Osteoblast (primary cell): ENCODE data around the gene DCLK2. TPM values are rescaled to one million over a fixed set of nuclear protein-coding genes. Genes with fewer than 3 reads are reported as not detected.

Experiments
- DNase-seq: peaks from one replicate; pipeline ENCODE4 v3.0.0; 2011; ENCODE audit warnings: low spot score, mixed read lengths; ENCODE audit not compliant: insufficient read length; ENCODE audit errors: missing footprints
- H2AFZ ChIP-seq: 2 replicates; pipeline ENCODE4 v1.6.0; 2011; ENCODE audit warnings: mild to moderate bottlenecking, low read length
- H3K27ac ChIP-seq: 2 replicates; pipeline ENCODE4 v1.5.1; 2011; ENCODE audit warnings: mild to moderate bottlenecking, low read depth, low read length, moderate library complexity
- H3K27me3 ChIP-seq: 2 replicates; pipeline ENCODE4 v1.6.0; 2012; ENCODE audit warnings: mild to moderate bottlenecking, control low read depth, inconsistent platforms, low read length, moderate library complexity; ENCODE audit not compliant: insufficient read depth
- H3K36me3 ChIP-seq: 2 replicates; pipeline ENCODE4 v1.5.1; 2011; ENCODE audit warnings: mild to moderate bottlenecking, low read length, control low read depth, moderate library complexity; ENCODE audit not compliant: insufficient read depth
- H3K4me1 ChIP-seq: 2 replicates; pipeline ENCODE4 v1.5.1; 2011; ENCODE audit warnings: mild to moderate bottlenecking, low read length, control low read depth, moderate library complexity; ENCODE audit not compliant: insufficient read depth
- H3K4me2 ChIP-seq: 2 replicates; pipeline ENCODE4 v1.6.0; 2011; ENCODE audit warnings: mild to moderate bottlenecking, low read length; ENCODE audit not compliant: insufficient read depth
- H3K4me3 ChIP-seq: fragments of 200-600 bp; sonication (generic); 3 replicates; pipeline ENCODE4 v1.5.1; 2012; ENCODE audit warnings: mild to moderate bottlenecking, low read length, inconsistent platforms; ENCODE audit not compliant: insufficient read depth
- H3K79me2 ChIP-seq: 2 replicates; pipeline ENCODE4 v1.6.0; 2012; ENCODE audit warnings: mild to moderate bottlenecking, low read length, control low read depth, inconsistent platforms; ENCODE audit not compliant: insufficient read depth
- H3K9me3 ChIP-seq: 2 replicates; pipeline ENCODE4 v1.5.1; 2011; ENCODE audit warnings: low read depth, low read length, control low read depth
- H4K20me1 ChIP-seq: 2 replicates; pipeline ENCODE4 v1.6.0; 2012; ENCODE audit warnings: mild to moderate bottlenecking, low read length, control low read depth; ENCODE audit not compliant: insufficient read depth
- CTCF ChIP-seq: IDR thresholded peaks from 2 replicates; pipeline ENCODE4 v1.5.1; 2011; ENCODE audit warnings: mild to moderate bottlenecking, low read depth, low read length, moderate library complexity; ENCODE audit errors: extremely low read depth
- total RNA-seq: library from RNA; depleted of rRNA; stranded (reverse); fragments of >200 nt; gene quantifications from 2 replicates; pipeline ENCODE4 v1.2.3, GENCODE V29; 2012

Gene DCLK2
- total RNA-seq, 1 donor = 11.6 TPM

GRCh38 chr4:150037251-150037856, 40.9 kb upstream of the DCLK2 start:
- Histone ChIP-seq H3K4me3 (no peak overlapping the region), H2AFZ (no peak overlapping the region), H4K20me1 (no peaks in the 10 kb centered on the region), H3K4me1 (no peaks in the 10 kb centered on the region), H3K9me3 (no peaks in the 10 kb centered on the region), H3K36me3 (no peaks in the 10 kb centered on the region), H3K27ac (no peak overlapping the region), H3K4me2 (no peak overlapping the region), H3K79me2 (no peaks in the 10 kb centered on the region), H3K27me3 (no peaks in the 10 kb centered on the region)
- TF ChIP-seq CTCF = no peak
- DNase-seq = no peak

- Histone ChIP-seq H3K4me1 (no peaks in the 10 kb centered on the region), H3K9me3 (no peaks in the 10 kb centered on the region), H3K27me3 (no peaks in the 10 kb centered on the region), H3K36me3 (no peaks in the 10 kb centered on the region), H4K20me1 (no peaks in the 10 kb centered on the region), H3K27ac (no peak overlapping the region), H3K4me2 (no peak overlapping the region), H2AFZ (peak overlapping the region; percentile 27), H3K79me2 (no peaks in the 10 kb centered on the region), H3K4me3 (no peak overlapping the region)
- no peak for DNase-seq
- no peak for TF ChIP-seq CTCF
Observed at GRCh38 chr4:150038335-150039076, 39.7 kb upstream of the DCLK2 start.

- no peak overlapping the region for H3K4me2 ChIP-seq
- no peak for DNase-seq
- no peaks in the 10 kb centered on the region for H4K20me1 ChIP-seq
- no peaks in the 10 kb centered on the region for H3K36me3 ChIP-seq
- H3K27ac ChIP-seq = no peak overlapping the region
- no peak overlapping the region for H3K4me3 ChIP-seq
- H3K4me1 ChIP-seq = no peaks in the 10 kb centered on the region
- H3K27me3 ChIP-seq = no peaks in the 10 kb centered on the region
- no peak for TF ChIP-seq CTCF
- no peaks in the 10 kb centered on the region for H3K9me3 ChIP-seq
- H3K79me2 ChIP-seq = no peaks in the 10 kb centered on the region
- no peak overlapping the region for H2AFZ ChIP-seq
Observed at GRCh38 chr4:150039274-150040127, 38.7 kb upstream of the DCLK2 start.

GRCh38 chr4:150044517-150044916, 33.7 kb upstream of the DCLK2 start:
- Histone ChIP-seq H3K36me3 (no peaks in the 10 kb centered on the region), H3K4me3 (no peak overlapping the region), H3K9me3 (no peaks in the 10 kb centered on the region), H3K4me1 (no peaks in the 10 kb centered on the region), H4K20me1 (no peaks in the 10 kb centered on the region), H3K4me2 (no peak overlapping the region), H2AFZ (no peak overlapping the region), H3K27ac (no peak overlapping the region), H3K27me3 (no peaks in the 10 kb centered on the region), H3K79me2 (no peaks in the 10 kb centered on the region)
- TF ChIP-seq CTCF = no peak
- no peak for DNase-seq
